Effector memory CD8-positive, alpha-beta T cell (primary cell): ENCODE measurements around the gene ANKRD2.

ENCODE experiments used
- ATAC-seq: fragments of 150-1000 bp; cut with Tn5 transposase; replicated peaks from 2 replicates; pipeline ENCODE4 v1.10.0; 2021; ENCODE audit warnings: mild to moderate bottlenecking, moderate library complexity
- DNase-seq, 3 experiments: peaks; one replicate each; pipeline ENCODE4 v3.0.0; 2021
- H3K27ac Mint-ChIP-seq, 2 donors: one replicate each; pipeline ENCODE4 v1.8.0; 2022; ENCODE audit warnings: mild to moderate bottlenecking in 2 of 2, mixed read lengths in 2 of 2, moderate library complexity in 2 of 2
- H3K27me3 Mint-ChIP-seq, 2 donors: one replicate each; pipeline ENCODE4 v1.8.0; 2022; ENCODE audit warnings: mixed read lengths in 2 of 2
- H3K36me3 Mint-ChIP-seq: one replicate; pipeline ENCODE4 v1.8.0; 2022; ENCODE audit warnings: mild to moderate bottlenecking, moderate library complexity, mixed read lengths; ENCODE audit not compliant: insufficient read depth
- H3K4me1 Mint-ChIP-seq, 2 donors: one replicate each; pipeline ENCODE4 v1.8.0; 2022; ENCODE audit warnings: low read depth in 2 of 2, mixed read lengths in 2 of 2
- H3K4me3 Mint-ChIP-seq, 2 donors: one replicate each; pipeline ENCODE4 v1.8.0; 2022; ENCODE audit warnings: mild to moderate bottlenecking in 2 of 2, mixed read lengths in 2 of 2, moderate library complexity in 2 of 2
- H3K9me3 Mint-ChIP-seq, 2 donors: one replicate each; pipeline ENCODE4 v1.8.0; 2022; ENCODE audit warnings: mixed read lengths in 2 of 2

The ANKRD2 gene

DNA sequence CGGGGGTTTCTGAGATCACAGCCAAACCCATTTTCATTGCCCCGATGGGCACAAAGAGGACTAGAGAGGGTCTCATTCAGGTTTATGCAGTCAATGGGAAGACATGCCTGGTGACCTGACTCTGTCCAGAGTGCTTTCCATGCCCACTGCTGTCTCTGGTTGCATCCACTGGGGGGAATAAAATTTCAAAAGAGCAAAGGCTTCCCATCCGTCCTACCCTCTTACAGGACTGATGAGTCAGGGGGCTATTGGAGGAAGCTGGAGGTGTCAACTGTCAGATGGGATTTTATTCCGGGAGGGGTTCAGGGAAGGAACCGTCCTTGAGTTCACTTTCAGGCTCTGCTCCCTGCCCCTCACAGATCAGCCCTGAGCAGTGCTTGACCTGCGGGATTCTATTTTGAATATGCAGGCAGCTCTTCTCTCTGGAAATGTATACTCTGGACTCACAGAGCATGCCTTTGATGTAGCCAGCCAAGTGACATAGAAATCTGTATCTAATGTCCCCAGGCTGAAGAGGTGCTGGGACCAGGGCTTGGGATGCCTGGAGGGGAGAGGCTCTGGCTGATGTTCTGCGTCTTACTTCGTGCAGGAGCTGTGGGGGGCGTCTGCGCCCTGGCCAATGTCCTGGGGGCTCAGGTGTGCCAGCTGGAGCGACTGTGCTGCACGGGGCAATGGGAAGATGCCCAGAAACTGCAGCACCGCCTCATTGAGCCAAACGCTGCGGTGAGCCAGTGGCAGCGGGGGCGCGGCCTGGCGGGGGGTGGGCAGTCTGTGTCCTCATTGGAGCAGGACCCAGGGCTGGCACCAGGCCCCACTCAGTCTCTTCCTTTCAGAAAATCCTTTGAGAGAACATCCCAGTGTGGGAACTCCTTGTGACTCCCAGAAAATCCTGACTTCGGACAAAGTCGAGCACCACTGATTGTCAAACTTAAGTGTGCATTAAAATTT lies 29.0 kb downstream of the ANKRD2 start:
- DNase-seq (no peak), ATAC-seq (no peak)
- Mint-ChIP-seq H3K36me3 (no peaks in the 10 kb centered on the region), H3K4me3 (no peak overlapping the region), H3K9me3 (no peaks in the 10 kb centered on the region), H3K4me1 (no peaks in the 10 kb centered on the region), H3K27me3 (no peaks in the 10 kb centered on the region), H3K27ac (no peak overlapping the region)

GRCh38 chr10:97607095-97607636 lies 34.6 kb downstream of the ANKRD2 start:
- no peaks in the 10 kb centered on the region for H3K4me1 Mint-ChIP-seq
- DNase-seq, result no peak
- H3K4me3 Mint-ChIP-seq, result no peak overlapping the region
- H3K27ac Mint-ChIP-seq, result no peak overlapping the region
- H3K36me3 Mint-ChIP-seq, result no peaks in the 10 kb centered on the region
- no peaks in the 10 kb centered on the region for H3K9me3 Mint-ChIP-seq
- H3K27me3 Mint-ChIP-seq, result peaks cover 0 to 8% of the 10 kb centered on the region in 2 donors
- no peak for ATAC-seq

DNA sequence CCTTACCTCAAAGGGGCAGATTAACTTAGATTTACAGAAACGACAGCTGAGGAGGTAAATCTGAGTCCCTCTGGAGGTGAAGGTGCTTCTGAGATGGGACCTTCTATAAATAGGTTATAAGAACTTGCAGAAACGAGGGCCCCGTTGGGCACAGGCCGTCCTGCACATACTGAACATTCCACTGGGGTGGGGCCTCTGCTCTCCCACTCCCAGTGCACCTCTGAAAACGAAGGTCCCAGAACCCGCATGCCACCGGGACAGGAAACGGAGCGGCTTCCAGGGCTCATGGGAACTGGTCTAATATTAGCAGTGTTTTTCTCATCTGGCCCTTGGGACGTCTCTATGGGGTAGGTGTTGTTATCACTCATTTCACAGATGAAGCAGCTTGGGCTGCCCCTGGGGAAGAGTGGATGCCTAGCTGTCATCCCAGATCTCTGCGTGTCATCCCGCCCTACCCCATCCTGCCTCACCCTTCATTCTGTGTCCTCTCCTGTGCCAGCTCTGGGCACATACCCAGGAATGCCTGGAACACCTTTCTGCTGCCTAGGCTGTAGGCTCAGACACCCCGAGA lies 36.5 kb downstream of the ANKRD2 start:
- peaks cover 0 to 8% of the 10 kb centered on the region in 2 donors for H3K27me3 Mint-ChIP-seq

DNA sequence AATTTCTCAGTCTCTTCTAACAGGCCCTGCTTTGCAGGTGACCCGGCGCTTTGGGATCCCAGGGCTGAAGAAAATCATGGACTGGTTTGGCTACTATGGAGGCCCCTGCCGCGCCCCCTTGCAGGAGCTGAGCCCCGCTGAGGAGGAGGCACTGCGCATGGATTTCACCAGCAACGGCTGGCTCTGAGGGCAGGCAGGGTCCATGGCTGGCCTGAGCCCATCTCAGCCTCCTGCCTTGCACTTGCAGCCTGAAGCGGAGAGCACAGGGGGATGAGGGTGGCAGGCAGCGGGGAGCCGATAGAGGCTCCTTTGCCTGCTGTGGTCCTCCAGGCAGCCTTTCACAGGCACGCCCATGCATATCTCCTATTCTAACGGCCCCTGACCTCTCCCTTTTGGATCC lies 38.9 kb downstream of the ANKRD2 start:
- no peaks in the 10 kb centered on the region for H3K9me3 Mint-ChIP-seq
- no peak overlapping the region for H3K27ac Mint-ChIP-seq
- no peaks in the 10 kb centered on the region for H3K4me1 Mint-ChIP-seq
- ATAC-seq, result no peak
- no peak for DNase-seq
- peaks cover 0 to 8% of the 10 kb centered on the region in 2 donors for H3K27me3 Mint-ChIP-seq
- H3K36me3 Mint-ChIP-seq, result no peaks in the 10 kb centered on the region
- no peak overlapping the region for H3K4me3 Mint-ChIP-seq

More for the DNA sequence above, 36.5 kb downstream of the ANKRD2 start:
- ATAC-seq, result no peak
- Mint-ChIP-seq H3K9me3 (no peaks in the 10 kb centered on the region), H3K36me3 (no peaks in the 10 kb centered on the region), H3K4me1 (no peaks in the 10 kb centered on the region), H3K4me3 (no peak overlapping the region), H3K27ac (no peak overlapping the region)
- no peak for DNase-seq

GRCh38 chr10:97612386-97612785 lies 39.8 kb downstream of the ANKRD2 start:
- Mint-ChIP-seq H3K4me1 (no peaks in the 10 kb centered on the region), H3K9me3 (no peaks in the 10 kb centered on the region), H3K27ac (no peak overlapping the region), H3K27me3 (peaks cover 0 to 8% of the 10 kb centered on the region in 2 donors), H3K4me3 (no peak overlapping the region), H3K36me3 (no peaks in the 10 kb centered on the region)
- no peak for ATAC-seq
- DNase-seq, result no peak

GRCh38 chr10:97618285-97618684 lies 45.7 kb downstream of the ANKRD2 start:
- no peak overlapping the region for H3K27ac Mint-ChIP-seq
- no peaks in the 10 kb centered on the region for H3K4me1 Mint-ChIP-seq
- H3K27me3 Mint-ChIP-seq, result no peaks in the 10 kb centered on the region
- no peaks in the 10 kb centered on the region for H3K9me3 Mint-ChIP-seq
- H3K4me3 Mint-ChIP-seq, result no peak overlapping the region
- no peak for ATAC-seq
- no peaks in the 10 kb centered on the region for H3K36me3 Mint-ChIP-seq
- DNase-seq, result no peak

DNA sequence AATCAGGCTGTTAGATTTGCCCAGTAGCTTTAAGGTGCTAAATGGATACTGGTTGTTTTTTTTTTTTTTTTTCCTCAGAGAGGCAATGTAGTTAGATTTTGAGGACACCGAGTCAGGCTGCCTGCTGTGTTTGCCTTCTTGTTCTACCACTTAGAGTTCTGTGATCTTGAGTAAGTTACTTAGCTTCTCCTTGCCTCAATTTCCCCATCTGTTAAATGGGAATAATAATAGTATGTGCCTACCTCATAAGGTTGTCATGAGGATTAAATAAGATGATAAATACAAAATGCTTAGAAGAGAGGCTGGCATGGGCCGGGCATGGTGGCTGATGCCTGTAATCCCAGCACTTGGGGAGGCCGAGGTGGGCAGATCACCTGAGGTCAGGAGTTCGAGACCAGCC lies 46.2 kb downstream of the ANKRD2 start:
- no peak overlapping the region for H3K27ac Mint-ChIP-seq
- H3K4me3 Mint-ChIP-seq, result no peak overlapping the region
- no peaks in the 10 kb centered on the region for H3K27me3 Mint-ChIP-seq
- no peaks in the 10 kb centered on the region for H3K36me3 Mint-ChIP-seq
- no peak for ATAC-seq
- DNase-seq, result no peak
- no peaks in the 10 kb centered on the region for H3K9me3 Mint-ChIP-seq
- no peaks in the 10 kb centered on the region for H3K4me1 Mint-ChIP-seq

GRCh38 chr10:97623277-97623676 lies 50.7 kb downstream of the ANKRD2 start:
- no peaks in the 10 kb centered on the region for H3K36me3 Mint-ChIP-seq
- H3K27ac Mint-ChIP-seq, result no peak overlapping the region
- no peak for ATAC-seq

GRCh38 chr10:97627731-97628130 lies 55.2 kb downstream of the ANKRD2 start:
- DNase-seq (no peak), ATAC-seq (no peak)
- Mint-ChIP-seq H3K27ac (peak overlapping the region in 1 of 2 donors; percentile 27), H3K9me3 (no peaks in the 10 kb centered on the region), H3K4me3 (no peak overlapping the region), H3K27me3 (no peaks in the 10 kb centered on the region), H3K4me1 (peaks cover under 1 to 2% of the 10 kb centered on the region in 2 donors), H3K36me3 (peaks cover under 1% of the 10 kb centered on the region)

More at GRCh38 chr10:97623277-97623676, 50.7 kb downstream of the ANKRD2 start:
- H3K9me3 Mint-ChIP-seq, result no peaks in the 10 kb centered on the region
- no peak overlapping the region for H3K4me3 Mint-ChIP-seq
- DNase-seq, result no peak
- H3K27me3 Mint-ChIP-seq, result no peaks in the 10 kb centered on the region
- no peaks in the 10 kb centered on the region for H3K4me1 Mint-ChIP-seq

GRCh38 chr10:97628228-97628627 lies 55.6 kb downstream of the ANKRD2 start:
- Mint-ChIP-seq H3K27me3 (no peaks in the 10 kb centered on the region), H3K27ac (no peak overlapping the region), H3K9me3 (no peaks in the 10 kb centered on the region), H3K36me3 (peaks cover 4% of the 10 kb centered on the region), H3K4me1 (peaks cover 4 to 7% of the 10 kb centered on the region in 2 donors), H3K4me3 (no peak overlapping the region)
- DNase-seq (no peak), ATAC-seq (no peak)

- DNase-seq (no peak), ATAC-seq (no peak)
- H3K4me1 Mint-ChIP-seq, result peaks cover 11 to 14% of the 10 kb centered on the region in 2 donors
- peaks cover 15% of the 10 kb centered on the region for H3K36me3 Mint-ChIP-seq
- H3K27me3 Mint-ChIP-seq, result no peaks in the 10 kb centered on the region
- no peak overlapping the region for H3K27ac Mint-ChIP-seq
- no peak overlapping the region for H3K4me3 Mint-ChIP-seq
- no peaks in the 10 kb centered on the region for H3K9me3 Mint-ChIP-seq
Measured at GRCh38 chr10:97629289-97629688, 56.7 kb downstream of the ANKRD2 start.

DNA sequence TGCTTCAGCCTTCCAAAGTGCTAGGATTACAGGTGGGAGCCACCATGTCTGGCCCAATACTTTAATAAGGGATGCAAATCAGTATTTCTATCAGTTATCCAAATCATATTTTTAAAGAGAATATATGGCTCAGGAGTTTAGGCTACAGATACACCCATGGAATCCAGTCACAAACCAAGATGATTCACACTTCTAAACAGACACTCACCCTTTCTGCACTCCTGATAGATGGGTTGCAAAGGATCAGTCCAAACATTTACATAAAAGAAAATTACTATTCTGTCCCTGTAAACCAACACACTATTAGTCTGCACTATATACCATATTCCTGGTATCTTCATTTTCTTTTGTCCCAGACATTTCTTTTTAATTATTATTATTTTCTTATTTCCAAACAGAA lies 58.5 kb downstream of the ANKRD2 start:
- Mint-ChIP-seq H3K9me3 (no peaks in the 10 kb centered on the region), H3K4me3 (no peak overlapping the region), H3K27me3 (no peaks in the 10 kb centered on the region), H3K4me1 (peaks cover 11 to 14% of the 10 kb centered on the region in 2 donors), H3K27ac (no peak overlapping the region), H3K36me3 (peaks cover 15% of the 10 kb centered on the region)
- ATAC-seq, result no peak
- no peak for DNase-seq

- Mint-ChIP-seq H3K27me3 (no peaks in the 10 kb centered on the region), H3K4me3 (peak within 1 kb of the TSS; percentile 95 to 99), H3K4me1 (peaks cover 11 to 14% of the 10 kb centered on the region in 2 donors), H3K36me3 (peaks cover 15% of the 10 kb centered on the region), H3K9me3 (no peaks in the 10 kb centered on the region), H3K27ac (peak within 1 kb of the TSS; percentile 82 to 88)
- DNase-seq (peak; percentile 86 to 90 (median 89)), ATAC-seq (peak; percentile 100)
Measured at GRCh38 chr10:97632949-97633884, 60.6 kb downstream of the ANKRD2 start, which contains the start of gene MORN4. TSS of gene MORN4 (minus strand) at chr10:97633500. CDS start at chr10:97619653, 13,847 bp downstream.
